MM.1S (cell line): Measurements from ENCODE around the gene MICU2.

ENCODE experiments used
- DNase-seq: peaks from one replicate; pipeline ENCODE4 v3.0.0-alpha.2; 2015
- H2AFZ ChIP-seq: fragments of 300-600 bp; sonication (generic); 2 replicates; pipeline ENCODE4 v1.6.0; 2016; ENCODE audit warnings: antibody characterized with exemption, low read length
- H3F3A ChIP-seq: fragments of 300-600 bp; sonication (generic); 2 replicates; pipeline ENCODE4 v1.6.1; 2016; ENCODE audit warnings: mild to moderate bottlenecking, antibody characterized with exemption, low read length, moderate library complexity, mixed read lengths; ENCODE audit not compliant: insufficient read depth
- H3K27ac ChIP-seq: fragments of 300-600 bp; sonication (generic); 2 replicates; pipeline ENCODE4 v1.5.1; 2016; ENCODE audit warnings: mild to moderate bottlenecking, low read length
- H3K27me3 ChIP-seq: fragments of 300-600 bp; sonication (generic); replicated peaks from 2 replicates; pipeline ENCODE4 v1.6.0; 2016; ENCODE audit warnings: low read length; ENCODE audit not compliant: insufficient read depth
- H3K36me3 ChIP-seq: fragments of 300-600 bp; sonication (generic); replicated peaks from 2 replicates; pipeline ENCODE4 v1.6.1; 2016; ENCODE audit warnings: mild to moderate bottlenecking, low read length, mixed read lengths; ENCODE audit not compliant: insufficient read depth
- H3K4me1 ChIP-seq: fragments of 300-600 bp; sonication (generic); 2 replicates; pipeline ENCODE4 v1.6.1; 2016; ENCODE audit warnings: low read length, mixed read lengths
- H3K4me2 ChIP-seq: fragments of 300-600 bp; sonication (generic); 2 replicates; pipeline ENCODE4 v1.6.0; 2016; ENCODE audit warnings: low read depth, low read length
- H3K4me3 ChIP-seq: fragments of 300-600 bp; sonication (generic); 2 replicates; pipeline ENCODE4 v1.5.1; 2016; ENCODE audit warnings: low read length, mixed read lengths
- H3K79me2 ChIP-seq: fragments of 300-600 bp; sonication (generic); 2 replicates; pipeline ENCODE4 v1.6.1; 2016; ENCODE audit warnings: mixed run types, low read length, mixed read lengths
- H3K9ac ChIP-seq: fragments of 300-600 bp; sonication (generic); 2 replicates; pipeline ENCODE4 v1.6.1; 2016; ENCODE audit warnings: low read length, mixed read lengths
- H3K9me2 ChIP-seq: fragments of 300-600 bp; sonication (generic); replicated peaks from 2 replicates; pipeline ENCODE4 v1.6.1; 2016; ENCODE audit warnings: mild to moderate bottlenecking, low read length, mixed read lengths; ENCODE audit not compliant: insufficient read depth
- H3K9me3 ChIP-seq: fragments of 300-600 bp; sonication (generic); replicated peaks from 2 replicates; pipeline ENCODE4 v1.6.1; 2016; ENCODE audit warnings: mild to moderate bottlenecking, low read length, mixed read lengths; ENCODE audit not compliant: insufficient read depth
- H4K20me1 ChIP-seq: fragments of 300-600 bp; sonication (generic); 2 replicates; pipeline ENCODE4 v1.6.1; 2016; ENCODE audit warnings: mild to moderate bottlenecking, low read length, moderate library complexity, mixed read lengths; ENCODE audit not compliant: insufficient read depth
- EZH2 ChIP-seq: fragments of 300-600 bp; sonication (generic); optimal IDR thresholded peaks from 2 replicates; pipeline ENCODE3; 2017; ENCODE audit warnings: low read depth, mild to moderate bottlenecking, antibody characterized with exemption, low read length, mixed read lengths
- EZH2phosphoT487 ChIP-seq: fragments of 300-600 bp; sonication (generic); IDR thresholded peaks from 2 replicates; pipeline ENCODE4 v1.6.1; 2018; ENCODE audit warnings: antibody characterized with exemption, low read length
- TF ChIP-seq, protein P1 (sequence below): fragments of 300-600 bp; sonication (generic); IDR thresholded peaks from 2 replicates; pipeline ENCODE4 v1.5.1; 2016; ENCODE audit warnings: antibody characterized with exemption, low read length, mixed read lengths

The MICU2 gene

DNA sequence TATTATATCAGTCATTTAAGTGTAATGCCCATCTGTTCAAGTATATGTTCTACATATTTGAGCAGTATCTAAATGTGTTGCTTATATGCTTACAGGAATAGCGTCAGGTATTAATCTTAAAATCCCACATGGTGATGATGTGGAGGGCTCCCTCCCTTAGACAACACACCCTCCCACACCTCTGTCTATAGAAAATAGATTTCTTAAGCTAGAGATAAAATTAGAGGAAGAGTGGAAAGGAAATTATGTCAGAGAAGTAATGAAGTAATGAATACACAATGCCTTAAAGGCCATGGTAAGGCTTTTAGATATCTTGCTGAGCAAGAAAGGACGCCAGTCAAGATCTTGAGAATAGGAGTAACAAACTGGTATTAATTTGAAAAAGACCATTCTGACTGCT, 157.3 kb downstream of the MICU2 start:
- no peaks in the 10 kb centered on the region for H3K9me3 ChIP-seq
- no peaks in the 10 kb centered on the region for H3K27me3 ChIP-seq
- H3K36me3 ChIP-seq: no peaks in the 10 kb centered on the region
- no peak overlapping the region for H3K4me3 ChIP-seq
- no peak overlapping the region for H3K27ac ChIP-seq
- no peaks in the 10 kb centered on the region for H3K9me2 ChIP-seq
- H4K20me1 ChIP-seq: no peaks in the 10 kb centered on the region
- no peaks in the 10 kb centered on the region for H3K4me1 ChIP-seq
- TF ChIP-seq EZH2phosphoT487: no peak
- TF ChIP-seq, protein P1, sequence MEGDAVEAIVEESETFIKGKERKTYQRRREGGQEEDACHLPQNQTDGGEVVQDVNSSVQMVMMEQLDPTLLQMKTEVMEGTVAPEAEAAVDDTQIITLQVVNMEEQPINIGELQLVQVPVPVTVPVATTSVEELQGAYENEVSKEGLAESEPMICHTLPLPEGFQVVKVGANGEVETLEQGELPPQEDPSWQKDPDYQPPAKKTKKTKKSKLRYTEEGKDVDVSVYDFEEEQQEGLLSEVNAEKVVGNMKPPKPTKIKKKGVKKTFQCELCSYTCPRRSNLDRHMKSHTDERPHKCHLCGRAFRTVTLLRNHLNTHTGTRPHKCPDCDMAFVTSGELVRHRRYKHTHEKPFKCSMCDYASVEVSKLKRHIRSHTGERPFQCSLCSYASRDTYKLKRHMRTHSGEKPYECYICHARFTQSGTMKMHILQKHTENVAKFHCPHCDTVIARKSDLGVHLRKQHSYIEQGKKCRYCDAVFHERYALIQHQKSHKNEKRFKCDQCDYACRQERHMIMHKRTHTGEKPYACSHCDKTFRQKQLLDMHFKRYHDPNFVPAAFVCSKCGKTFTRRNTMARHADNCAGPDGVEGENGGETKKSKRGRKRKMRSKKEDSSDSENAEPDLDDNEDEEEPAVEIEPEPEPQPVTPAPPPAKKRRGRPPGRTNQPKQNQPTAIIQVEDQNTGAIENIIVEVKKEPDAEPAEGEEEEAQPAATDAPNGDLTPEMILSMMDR: no peak
- TF ChIP-seq EZH2: no peak
- no peaks in the 10 kb centered on the region for H3F3A ChIP-seq
- peaks cover 46% of the 10 kb centered on the region for H3K79me2 ChIP-seq
- H3K4me2 ChIP-seq: no peak overlapping the region
- no peak overlapping the region for H3K9ac ChIP-seq
- no peak for DNase-seq
- no peak overlapping the region for H2AFZ ChIP-seq

DNA sequence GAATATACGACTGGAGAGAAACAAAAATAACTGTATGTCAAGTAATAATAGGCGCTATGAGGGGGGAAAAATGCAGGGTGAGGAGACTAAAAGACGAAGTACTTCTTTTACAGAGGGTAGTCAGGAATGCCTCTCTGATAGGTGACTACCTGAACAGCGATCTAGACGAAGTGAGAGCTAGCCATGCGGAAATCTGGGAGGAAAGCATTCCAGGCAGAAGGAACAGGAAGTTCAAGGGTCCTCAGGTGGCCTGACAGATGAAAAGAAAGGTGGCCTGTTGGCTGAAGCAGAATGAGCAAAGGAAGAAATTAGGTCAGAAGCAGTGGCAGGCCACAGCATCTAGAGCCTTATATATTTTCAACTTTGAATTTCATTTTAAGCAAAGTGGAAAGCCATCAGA, 158.2 kb downstream of the MICU2 start:
- Histone ChIP-seq H3F3A (no peaks in the 10 kb centered on the region), H3K9me2 (no peaks in the 10 kb centered on the region), H3K27me3 (no peaks in the 10 kb centered on the region), H3K9ac (no peak overlapping the region), H3K4me1 (no peaks in the 10 kb centered on the region), H3K4me3 (no peak overlapping the region), H3K27ac (no peak overlapping the region), H3K9me3 (no peaks in the 10 kb centered on the region), H3K4me2 (no peak overlapping the region), H4K20me1 (no peaks in the 10 kb centered on the region), H2AFZ (no peak overlapping the region), H3K79me2 (peaks cover 41% of the 10 kb centered on the region), H3K36me3 (no peaks in the 10 kb centered on the region)
- TF ChIP-seq, protein P1: no peak
- no peak for TF ChIP-seq EZH2
- TF ChIP-seq EZH2phosphoT487: no peak
- no peak for DNase-seq

DNA sequence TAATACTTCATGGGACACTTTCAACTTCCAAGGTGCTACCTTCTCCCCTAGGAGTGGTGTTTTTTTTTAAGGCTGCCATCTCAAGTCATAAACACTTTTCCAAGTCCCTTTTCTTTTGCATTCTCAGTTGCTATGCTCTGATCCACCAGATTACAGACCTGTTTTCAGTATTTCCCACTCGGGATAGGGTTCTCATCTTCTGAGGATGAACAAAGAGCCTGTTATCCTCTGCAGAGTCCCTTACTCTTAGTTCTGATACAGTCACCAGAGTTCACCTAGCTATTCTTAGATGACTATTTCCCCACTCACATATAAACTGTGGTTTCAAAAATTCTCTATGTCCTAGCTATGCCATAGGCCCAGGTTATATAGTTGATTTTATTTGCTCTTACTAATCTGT, 160.8 kb downstream of the MICU2 start:
- Histone ChIP-seq H3K4me2 (no peak overlapping the region), H4K20me1 (no peaks in the 10 kb centered on the region), H3K79me2 (peaks cover 41% of the 10 kb centered on the region), H3K4me3 (no peak overlapping the region), H3F3A (no peaks in the 10 kb centered on the region), H2AFZ (no peak overlapping the region), H3K9me2 (no peaks in the 10 kb centered on the region), H3K9ac (no peak overlapping the region), H3K27ac (no peak overlapping the region), H3K4me1 (no peaks in the 10 kb centered on the region), H3K9me3 (no peaks in the 10 kb centered on the region), H3K27me3 (no peaks in the 10 kb centered on the region), H3K36me3 (no peaks in the 10 kb centered on the region)
- TF ChIP-seq, protein P1: no peak
- no peak for TF ChIP-seq EZH2
- TF ChIP-seq EZH2phosphoT487: no peak
- no peak for DNase-seq
